NCI-H82 treated with DMSO at 0.1 percent for 48 hours (cell line): Measurements from ENCODE around the gene ABHD12.

Experiments
- DNase-seq: peaks from one replicate; lab custom pipeline; 2025; ENCODE audit not compliant: unreplicated experiment; lab: John Stamatoyannopoulos, UW

ABHD12 gene

DNA sequence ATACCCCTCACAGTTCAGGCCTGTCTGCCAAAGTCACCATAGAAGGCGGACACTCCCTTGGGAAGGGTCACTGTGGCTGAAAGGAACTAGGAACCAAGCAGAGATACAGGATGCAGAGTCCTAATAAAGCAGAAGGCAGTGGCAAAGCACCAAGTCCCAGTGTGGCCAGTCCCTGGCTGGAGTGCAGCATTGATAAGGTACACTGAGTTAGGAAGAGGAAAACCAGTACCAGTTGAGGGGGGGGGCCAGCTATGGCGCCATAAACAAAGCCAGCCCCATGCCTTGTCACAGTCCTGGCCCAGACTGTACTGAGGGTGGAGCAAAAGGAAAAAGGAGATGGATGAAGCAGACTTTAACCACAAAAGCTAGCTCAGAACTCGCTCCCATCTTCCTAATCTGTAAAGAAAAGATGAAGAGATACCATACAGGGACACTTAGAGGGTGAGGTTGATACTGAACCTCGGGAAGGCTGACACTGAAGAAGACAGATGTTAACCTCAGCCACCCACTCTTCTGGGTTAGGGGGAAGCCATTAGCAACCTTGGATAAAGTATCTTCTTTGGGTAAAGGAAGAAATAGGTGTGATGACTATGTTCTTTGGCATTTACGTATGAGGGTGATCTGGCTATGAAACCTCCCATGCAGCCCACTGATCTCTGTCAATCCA, 7.8 kb downstream of the ABHD12 start:
- DNase-seq = no peak

- no peak for DNase-seq
Observed at GRCh38 chr20:25380945-25381614, 9.6 kb downstream of the ABHD12 start.

GRCh38 chr20:25378884-25379733, 11.5 kb downstream of the ABHD12 start:
- no peak for DNase-seq

DNA sequence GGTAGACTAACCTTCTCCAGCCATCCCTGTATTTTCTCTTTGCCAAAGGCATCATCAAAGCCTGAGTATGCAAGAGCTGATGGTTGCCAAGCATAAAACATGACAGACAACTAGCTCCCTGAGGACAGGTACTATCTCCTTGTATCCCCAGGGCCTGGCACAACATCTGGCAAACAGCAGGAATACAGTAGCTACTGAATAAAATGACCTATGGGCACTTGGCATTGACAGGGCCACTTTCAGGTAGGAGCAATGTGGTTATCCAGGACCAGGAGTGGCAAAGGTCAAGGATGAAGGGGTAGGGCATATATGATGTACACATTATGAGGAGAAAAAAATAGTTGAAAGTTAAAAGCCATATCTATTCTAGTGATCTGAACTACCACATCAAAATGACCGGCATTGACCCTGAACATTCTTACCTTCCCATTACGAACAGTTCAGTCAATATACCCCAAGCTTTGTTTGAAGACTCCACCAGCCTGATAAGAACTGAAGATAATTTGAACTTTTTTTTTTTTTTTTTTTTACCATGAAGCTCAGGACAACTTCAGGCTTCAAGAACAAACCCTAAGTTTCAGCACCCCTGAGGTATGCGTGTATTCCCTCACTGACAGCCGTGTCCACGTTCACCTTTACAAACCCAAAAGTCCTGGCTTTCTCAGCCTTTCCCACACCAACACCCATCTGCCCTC, 12.3 kb downstream of the ABHD12 start:
- no peak for DNase-seq

DNA sequence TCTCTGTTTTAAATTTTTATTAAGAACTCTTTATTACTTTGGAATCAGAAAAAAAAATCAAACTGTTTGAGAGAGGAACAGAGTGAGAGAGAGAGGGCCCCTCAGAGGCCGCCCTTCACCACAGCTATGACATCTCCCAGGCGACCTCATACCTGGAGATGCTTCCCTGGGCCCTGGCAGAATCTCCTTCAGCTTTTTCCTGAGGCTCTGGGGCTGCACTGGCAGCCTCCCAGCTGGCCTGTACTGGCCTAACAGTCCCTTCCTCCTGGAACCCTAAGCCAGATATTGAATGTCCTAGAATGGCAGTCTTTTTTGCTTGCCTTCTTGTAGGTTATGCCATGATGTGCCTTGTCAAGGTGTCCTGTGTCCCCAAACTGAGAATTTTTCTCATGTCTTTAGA, 13.7 kb downstream of the ABHD12 start:
- DNase-seq = no peak

- DNase-seq = no peak
Observed at GRCh38 chr20:25376236-25376635, 14.4 kb downstream of the ABHD12 start.

- DNase-seq = no peak
Observed at GRCh38 chr20:25374842-25375241, 15.8 kb downstream of the ABHD12 start.

GRCh38 chr20:25372584-25373336, 17.9 kb downstream of the ABHD12 start:
- no peak for DNase-seq

DNA sequence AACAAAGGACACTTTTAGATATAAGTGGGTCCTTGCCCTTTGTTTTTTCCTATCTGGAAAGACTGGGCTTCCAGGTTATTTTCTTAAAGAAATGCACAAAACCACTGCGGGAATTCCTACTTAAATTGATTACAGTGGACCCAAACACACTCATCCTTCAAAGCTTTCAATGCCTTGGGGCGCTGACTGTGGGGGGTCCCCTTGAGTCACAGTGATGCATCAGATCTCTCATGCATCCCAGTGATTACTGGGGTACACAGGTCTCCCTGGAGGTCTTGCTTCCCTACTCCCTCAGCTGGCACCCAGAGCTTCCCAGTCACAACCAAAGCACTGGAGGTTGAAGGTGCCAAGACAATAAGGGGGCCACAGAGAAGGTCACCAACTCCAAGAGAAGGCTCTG, 20.7 kb downstream of the ABHD12 start:
- no peak for DNase-seq

DNA sequence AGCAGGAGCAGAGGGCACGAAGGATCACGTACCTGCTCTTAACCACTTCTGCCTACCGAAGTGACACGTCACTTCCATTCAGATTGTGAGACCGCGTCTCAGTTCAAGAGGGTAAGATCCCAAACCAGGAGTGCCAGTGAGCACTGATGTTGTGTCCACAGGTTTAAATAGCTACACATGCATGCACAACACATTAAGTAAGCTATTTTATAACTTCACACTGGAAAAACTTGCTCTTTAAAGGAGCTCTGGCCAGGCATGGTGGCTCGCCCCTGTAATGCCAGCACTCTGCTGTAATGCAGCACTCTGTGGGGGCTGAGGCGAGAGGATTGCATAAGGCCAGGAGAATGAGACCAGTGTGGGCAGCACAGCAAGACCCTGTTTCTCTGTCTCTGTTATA, 21.1 kb downstream of the ABHD12 start:
- no peak for DNase-seq

DNA sequence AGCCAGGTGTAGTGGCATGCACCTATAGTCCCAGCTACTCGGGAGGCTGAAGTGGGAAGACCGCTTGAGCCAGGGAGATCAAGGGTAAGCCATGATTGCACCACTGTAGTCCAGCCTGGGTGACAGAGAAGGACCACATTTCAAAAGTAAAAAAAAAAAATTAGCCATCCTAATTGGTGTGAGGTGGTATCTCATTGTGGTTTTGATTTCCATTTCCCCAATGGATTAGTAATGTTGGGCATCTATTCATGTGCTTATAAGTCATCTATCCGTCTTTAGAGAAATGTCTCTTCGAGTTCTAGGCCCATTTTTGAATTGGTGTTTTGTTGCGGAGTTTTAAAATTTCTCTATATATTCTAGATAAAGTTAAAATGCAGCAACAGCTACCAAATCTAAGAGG, 21.7 kb downstream of the ABHD12 start:
- no peak for DNase-seq

DNA sequence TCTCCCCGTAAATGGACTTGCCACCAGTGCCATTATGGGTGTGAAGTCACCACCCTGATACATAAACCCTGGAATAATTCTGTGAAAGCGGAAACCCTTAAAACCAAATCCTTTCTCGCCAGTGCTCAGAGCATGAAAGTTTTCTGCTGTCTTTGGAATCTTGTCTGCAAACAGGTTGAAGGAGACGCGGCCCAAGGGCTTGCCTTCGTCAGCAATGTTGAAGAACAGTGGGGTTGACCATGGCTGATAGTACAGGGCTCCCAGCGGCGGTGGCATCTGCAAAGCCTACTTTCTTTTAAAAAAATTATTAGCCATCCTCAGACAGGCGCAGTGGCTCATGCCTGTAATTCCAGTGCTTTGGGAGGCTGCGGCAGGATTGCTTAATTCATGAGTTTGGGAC, 22.1 kb downstream of the ABHD12 start:
- no peak for DNase-seq

DNA sequence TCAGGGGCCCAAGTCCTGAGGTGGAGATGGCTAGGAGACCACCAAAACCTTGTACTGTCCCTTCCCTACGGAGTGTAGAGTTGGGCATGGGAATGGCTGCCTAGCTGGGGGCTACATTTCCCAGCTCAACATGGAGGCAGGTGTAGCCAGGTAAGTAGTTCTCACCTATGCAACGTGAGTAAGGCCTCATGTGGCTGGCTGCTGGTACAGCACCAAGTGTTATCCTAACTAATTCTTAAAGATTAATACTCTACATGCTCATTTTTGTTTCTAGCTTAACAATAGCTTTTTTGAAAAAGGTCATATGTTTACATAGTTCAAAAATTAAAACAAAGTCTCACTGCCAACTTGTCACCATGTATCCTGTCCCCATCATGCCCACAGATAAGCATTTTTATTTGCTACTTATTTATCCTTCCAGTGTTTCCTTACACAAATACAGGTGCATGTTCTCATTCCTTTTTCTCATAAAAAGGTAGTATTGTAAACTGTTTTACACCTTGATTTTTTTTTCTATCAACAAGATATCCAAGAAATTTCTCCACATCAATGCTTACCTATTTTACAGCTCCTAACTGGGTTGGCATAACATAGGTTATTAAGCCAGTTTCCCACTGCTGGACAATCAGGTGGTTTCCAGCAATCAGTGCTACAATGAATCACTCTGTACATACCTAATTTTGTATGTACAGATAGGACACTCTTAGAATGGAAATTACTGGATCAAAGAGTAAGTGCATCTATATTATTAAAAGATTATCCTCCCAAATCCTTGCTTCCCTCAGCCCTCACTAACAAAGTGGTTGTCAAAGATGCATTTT, 25.5 kb downstream of the ABHD12 start:
- DNase-seq = no peak

- DNase-seq = no peak
Observed at GRCh38 chr20:25364180-25364788, 26.4 kb downstream of the ABHD12 start.

DNA sequence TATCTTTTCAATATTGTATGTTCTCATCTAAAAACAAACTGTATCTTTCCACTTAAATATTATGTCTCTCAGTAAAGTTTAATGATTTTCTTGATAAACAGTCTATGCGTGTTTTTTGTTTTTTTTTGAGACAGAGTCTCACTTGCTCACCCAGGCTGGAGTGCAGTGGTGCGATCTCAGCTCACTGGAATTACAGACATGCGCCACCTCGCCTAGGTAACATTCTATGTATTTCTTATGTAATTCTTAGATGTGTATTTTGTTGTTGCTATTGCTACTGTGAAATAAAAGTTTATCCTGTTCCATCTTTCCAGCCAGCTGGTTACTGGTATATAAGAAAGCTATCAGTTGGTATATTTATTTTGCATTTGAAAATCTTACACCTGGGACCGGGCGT, 29.4 kb downstream of the ABHD12 start:
- no peak for DNase-seq

- DNase-seq = no peak
Observed at GRCh38 chr20:25360631-25361286, 29.9 kb downstream of the ABHD12 start.

DNA sequence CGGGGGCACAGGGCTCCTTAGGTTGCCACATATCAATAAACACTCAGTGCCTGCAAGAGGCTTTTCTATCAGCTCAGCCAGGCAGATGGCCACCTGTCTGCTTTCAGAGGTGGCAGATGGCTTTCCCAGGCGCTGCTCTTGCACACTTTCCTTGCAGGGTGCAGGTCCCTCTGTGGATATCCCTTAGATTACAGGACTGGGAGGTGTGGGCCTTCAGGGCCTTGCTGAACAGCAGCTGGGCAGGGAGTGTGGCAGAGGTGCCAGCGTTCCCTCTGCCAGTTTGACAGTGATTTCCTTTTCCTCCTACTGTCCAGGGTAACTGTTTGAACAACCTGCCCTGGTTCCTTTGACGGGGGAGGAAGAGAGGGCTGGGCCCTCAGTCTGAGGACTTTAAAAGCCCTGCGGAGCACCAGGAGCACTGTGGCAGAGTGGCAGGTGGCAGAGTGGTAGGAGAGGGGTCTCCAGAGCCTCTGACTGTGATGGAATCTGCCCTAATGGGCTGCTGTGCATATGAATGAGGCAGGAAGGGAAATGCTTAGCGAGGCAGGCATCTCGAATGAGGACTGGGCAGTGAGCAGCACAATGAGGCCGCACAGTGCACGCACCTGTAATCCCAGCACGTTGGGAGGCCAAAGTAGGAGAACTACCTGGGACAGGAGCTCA, 34.2 kb downstream of the ABHD12 start:
- peak; percentile 85 for DNase-seq

GRCh38 chr20:25355866-25356265, 34.8 kb downstream of the ABHD12 start:
- DNase-seq = no peak
